Activated naive CD8-positive, alpha-beta T cell treated with anti-CD3 and anti-CD28 coated beads, Interleukin-2, amount 10 ng/mL, durations not matched to agents 7 days and 5 days (primary cell): Measurements from ENCODE around the gene MON1B. TPM values are rescaled to one million over a fixed set of nuclear protein-coding genes. Genes with fewer than 3 reads are reported as not detected.
"Not testable (repeated sequence)": the region's sequence is repeated elsewhere in the genome, so short reads cannot be mapped to it uniquely, and the experiment has no call there.

ENCODE experiments used
- ATAC-seq: fragments of 150-1000 bp; cut with Tn5 transposase; one replicate; pipeline ENCODE4 v1.10.0; 2021; ENCODE audit warnings: low read depth, moderate library complexity
- POLR2A ChIA-PET: fragments of 350-600 bp; sonication (Branson Sonifier 250); formaldehyde crosslinking; loops from one replicate; lab custom pipeline; 2021; ENCODE audit warnings: antibody characterized with exemption; lab: Charles Lee
- DNase-seq: peaks from one replicate; pipeline ENCODE4 v3.0.0; 2021
- H3K27ac Mint-ChIP-seq: one replicate; pipeline ENCODE4 v1.8.0; 2022; ENCODE audit warnings: mild to moderate bottlenecking, mixed read lengths
- H3K27me3 Mint-ChIP-seq: one replicate; pipeline ENCODE4 v1.8.0; 2022; ENCODE audit warnings: mild to moderate bottlenecking, moderate library complexity, mixed read lengths
- H3K36me3 Mint-ChIP-seq: one replicate; pipeline ENCODE4 v1.8.0; 2021; ENCODE audit warnings: mild to moderate bottlenecking, mixed read lengths
- H3K4me1 Mint-ChIP-seq: one replicate; pipeline ENCODE4 v1.8.0; 2021; ENCODE audit warnings: mixed read lengths
- H3K4me3 Mint-ChIP-seq: one replicate; pipeline ENCODE4 v1.8.0; 2022; ENCODE audit warnings: mild to moderate bottlenecking, moderate library complexity, mixed read lengths
- H3K9me3 Mint-ChIP-seq: one replicate; pipeline ENCODE4 v1.8.0; 2021; ENCODE audit warnings: mixed read lengths
- total RNA-seq, 2 experiments: library from RNA; stranded (reverse); gene quantifications; one replicate each; pipeline ENCODE4 v1.2.3, GENCODE V29; 2021

The MON1B gene
- 10 to 100 TPM; 83.0 to 84.7 TPM for total RNA-seq

- no peaks in the 10 kb centered on the region for H3K9me3 Mint-ChIP-seq
- H3K36me3 Mint-ChIP-seq, result peaks cover 26% of the 10 kb centered on the region
- ATAC-seq (peak; percentile 97), DNase-seq (peak; percentile 88)
- POLR2A ChIA-PET, result interaction anchor here (0.6 to 1.6 kb wide), 4 partner anchors 21 to 1757 kb away, joined by 3 to 9 read pairs (median 4); partner anchors contain the start of genes KARS1 and TERF2IP
- peak within 1 kb of the TSS; percentile 93 for H3K4me3 Mint-ChIP-seq
- H3K27ac Mint-ChIP-seq, result peak within 1 kb of the TSS; percentile 92
- H3K27me3 Mint-ChIP-seq, result peaks cover 2% of the 10 kb centered on the region
- peaks cover 24% of the 10 kb centered on the region for H3K4me1 Mint-ChIP-seq
Observed at GRCh38 chr16:77190478-77191258, at the start of gene MON1B. TSS of gene MON1B (plus strand) at chr16:77191190. CDS start at chr16:77191486, 296 bp downstream.

GRCh38 chr16:77143364-77143763, 47.6 kb upstream of the MON1B start:
- no peak for DNase-seq
- H3K27ac Mint-ChIP-seq, result no peak overlapping the region
- POLR2A ChIA-PET, result no interaction called here
- no peak overlapping the region for H3K4me3 Mint-ChIP-seq
- no peak for ATAC-seq
- H3K27me3 Mint-ChIP-seq, result peaks cover 2% of the 10 kb centered on the region
- no peaks in the 10 kb centered on the region for H3K4me1 Mint-ChIP-seq
- H3K9me3 Mint-ChIP-seq, result no peaks in the 10 kb centered on the region
- H3K36me3 Mint-ChIP-seq, result no peaks in the 10 kb centered on the region

GRCh38 chr16:77148121-77148520, 42.9 kb upstream of the MON1B start:
- Mint-ChIP-seq H3K27ac (no peak overlapping the region), H3K36me3 (no peaks in the 10 kb centered on the region), H3K9me3 (no peaks in the 10 kb centered on the region), H3K4me3 (no peak overlapping the region), H3K4me1 (no peaks in the 10 kb centered on the region), H3K27me3 (peaks cover 2% of the 10 kb centered on the region)
- no peak for DNase-seq
- no peak for ATAC-seq
- POLR2A ChIA-PET, result no interaction called here

GRCh38 chr16:77157346-77158058, 33.5 kb upstream of the MON1B start:
- H3K27me3 Mint-ChIP-seq, result peaks cover 12% of the 10 kb centered on the region
- no peak for DNase-seq
- H3K4me1 Mint-ChIP-seq, result peaks cover 1% of the 10 kb centered on the region
- H3K27ac Mint-ChIP-seq, result no peak overlapping the region
- POLR2A ChIA-PET, result no interaction called here
- H3K9me3 Mint-ChIP-seq, result no peaks in the 10 kb centered on the region
- no peak overlapping the region for H3K4me3 Mint-ChIP-seq
- H3K36me3 Mint-ChIP-seq, result no peaks in the 10 kb centered on the region
- no peak for ATAC-seq

GRCh38 chr16:77158293-77158692, 32.7 kb upstream of the MON1B start:
- Mint-ChIP-seq H3K9me3 (no peaks in the 10 kb centered on the region), H3K36me3 (no peaks in the 10 kb centered on the region), H3K27me3 (peaks cover 15% of the 10 kb centered on the region), H3K27ac (no peak overlapping the region), H3K4me3 (no peak overlapping the region), H3K4me1 (peaks cover 1% of the 10 kb centered on the region)
- ATAC-seq (no peak), DNase-seq (no peak)
- POLR2A ChIA-PET, result no interaction called here

GRCh38 chr16:77165006-77165405, 26.0 kb upstream of the MON1B start:
- H3K4me1 Mint-ChIP-seq, result no peaks in the 10 kb centered on the region
- no peaks in the 10 kb centered on the region for H3K36me3 Mint-ChIP-seq
- no peak overlapping the region for H3K27ac Mint-ChIP-seq
- POLR2A ChIA-PET, result no interaction called here
- H3K4me3 Mint-ChIP-seq, result no peak overlapping the region
- DNase-seq (no peak), ATAC-seq (no peak)
- peaks cover 11% of the 10 kb centered on the region for H3K27me3 Mint-ChIP-seq
- H3K9me3 Mint-ChIP-seq, result no peaks in the 10 kb centered on the region

- H3K36me3 Mint-ChIP-seq, H3K4me1 Mint-ChIP-seq, H3K9me3 Mint-ChIP-seq, H3K27me3 Mint-ChIP-seq, H3K4me3 Mint-ChIP-seq, H3K27ac Mint-ChIP-seq, POLR2A ChIA-PET, ATAC-seq, DNase-seq: not testable (repeated sequence)
Observed at GRCh38 chr16:77165536-77166236, 25.3 kb upstream of the MON1B start.

- Mint-ChIP-seq H3K9me3 (no peaks in the 10 kb centered on the region), H3K36me3 (no peaks in the 10 kb centered on the region), H3K4me3 (no peak overlapping the region), H3K27ac (no peak overlapping the region), H3K27me3 (peaks cover 6% of the 10 kb centered on the region), H3K4me1 (no peaks in the 10 kb centered on the region)
- ATAC-seq, result no peak
- POLR2A ChIA-PET, result no interaction called here
- DNase-seq, result no peak
Observed at GRCh38 chr16:77166726-77167125, 24.3 kb upstream of the MON1B start.

GRCh38 chr16:77168901-77169300, 22.1 kb upstream of the MON1B start:
- ATAC-seq (no peak), DNase-seq (no peak)
- Mint-ChIP-seq H3K27ac (no peak overlapping the region), H3K36me3 (no peaks in the 10 kb centered on the region), H3K9me3 (no peaks in the 10 kb centered on the region), H3K27me3 (peaks cover 5% of the 10 kb centered on the region), H3K4me1 (no peaks in the 10 kb centered on the region), H3K4me3 (no peak overlapping the region)
- POLR2A ChIA-PET, result no interaction called here

GRCh38 chr16:77169650-77170236, 21.2 kb upstream of the MON1B start:
- H3K27ac Mint-ChIP-seq, result no peak overlapping the region
- POLR2A ChIA-PET, result no interaction called here
- ATAC-seq, result peak; percentile 65
- H3K4me1 Mint-ChIP-seq, result no peaks in the 10 kb centered on the region
- H3K4me3 Mint-ChIP-seq, result no peak overlapping the region
- H3K36me3 Mint-ChIP-seq, result no peaks in the 10 kb centered on the region
- no peaks in the 10 kb centered on the region for H3K9me3 Mint-ChIP-seq
- peaks cover 5% of the 10 kb centered on the region for H3K27me3 Mint-ChIP-seq
- DNase-seq, result no peak

- POLR2A ChIA-PET, result no interaction called here
- DNase-seq (no peak), ATAC-seq (no peak)
- Mint-ChIP-seq H3K27ac (no peak overlapping the region), H3K36me3 (no peaks in the 10 kb centered on the region), H3K9me3 (no peaks in the 10 kb centered on the region), H3K27me3 (peaks cover 5% of the 10 kb centered on the region), H3K4me3 (no peak overlapping the region), H3K4me1 (no peaks in the 10 kb centered on the region)
Observed at GRCh38 chr16:77170805-77171204, 20.2 kb upstream of the MON1B start.

GRCh38 chr16:77171745-77172635, 19.0 kb upstream of the MON1B start:
- DNase-seq, result no peak
- no peak for ATAC-seq
- H3K4me1 Mint-ChIP-seq, result no peaks in the 10 kb centered on the region
- no peak overlapping the region for H3K27ac Mint-ChIP-seq
- no peaks in the 10 kb centered on the region for H3K36me3 Mint-ChIP-seq
- H3K9me3 Mint-ChIP-seq, result no peaks in the 10 kb centered on the region
- H3K27me3 Mint-ChIP-seq, result peaks cover 5% of the 10 kb centered on the region
- no peak overlapping the region for H3K4me3 Mint-ChIP-seq
- POLR2A ChIA-PET, result no interaction called here
